CD14-positive monocyte (primary cell): ENCODE results near the gene PFN3. TPM values are rescaled to one million over a fixed set of nuclear protein-coding genes. Genes with fewer than 3 reads are reported as not detected.

ENCODE experiments used
- DNase-seq, 3 donors: peaks; one replicate each; pipeline ENCODE4 v3.0.0-alpha.2; 2011 to 2022
- H2AFZ ChIP-seq: 2 replicates; pipeline ENCODE4 v1.6.0; 2012; ENCODE audit warnings: mild to moderate bottlenecking, low read depth, low read length, inconsistent platforms; ENCODE audit not compliant: insufficient read depth, poor library complexity, severe bottlenecking
- H3K27ac ChIP-seq, 2 donors: 1 replicate in 1 of 2; 2 replicates in 1 of 2; pipeline ENCODE4 v1.5.1; 2012 to 2013; ENCODE audit warnings: low read length in 2 of 2, control low read depth in 1 of 2, inconsistent platforms in 1 of 2, low read depth in 1 of 2, mild to moderate bottlenecking in 1 of 2
- H3K27me3 ChIP-seq, 2 donors: one replicate each; pipeline versions ENCODE4 v1.6.0 to v1.6.1; 2011 to 2013; ENCODE audit warnings: low read length in 2 of 2; ENCODE audit not compliant: control insufficient read depth in 2 of 2, insufficient read depth in 2 of 2
- H3K36me3 ChIP-seq, 2 donors: replicated peaks in 1 of 2; 1 replicate in 1 of 2; 2 replicates in 1 of 2; pipeline versions ENCODE4 v1.5.1 to v1.6.1; 2012 to 2013; ENCODE audit warnings: low read length in 2 of 2, control low read depth in 1 of 2, inconsistent platforms in 1 of 2, mild to moderate bottlenecking in 1 of 2; ENCODE audit not compliant: insufficient read depth in 2 of 2, control insufficient read depth in 1 of 2
- H3K4me1 ChIP-seq, 2 donors: 1 replicate in 1 of 2; 2 replicates in 1 of 2; pipeline versions ENCODE4 v1.5.1 to v1.6.1; 2012 to 2013; ENCODE audit warnings: low read length in 2 of 2, control low read depth in 1 of 2, inconsistent platforms in 1 of 2, mild to moderate bottlenecking in 1 of 2, moderate library complexity in 1 of 2; ENCODE audit not compliant: insufficient read depth in 2 of 2, control insufficient read depth in 1 of 2
- H3K4me2 ChIP-seq: replicated peaks from 2 replicates; pipeline ENCODE3; 2012; ENCODE audit warnings: low read length, moderate library complexity, mild to moderate bottlenecking; ENCODE audit not compliant: poor library complexity, severe bottlenecking; ENCODE audit errors: extremely low read depth
- H3K4me3 ChIP-seq, 3 experiments: fragments of 200-600 bp in 1 of 3; sonication (generic) in 1 of 3; replicated peaks in 1 of 3; 1 replicate in 2 of 3; 2 replicates in 1 of 3; pipeline ENCODE4 v1.5.1; 2011 to 2013; ENCODE audit warnings: low read length in 3 of 3, mild to moderate bottlenecking in 3 of 3, control low read depth in 2 of 3, low read depth in 2 of 3, inconsistent platforms in 1 of 3, moderate library complexity in 1 of 3
- H3K79me2 ChIP-seq: 2 replicates; pipeline ENCODE4 v1.6.0; 2012; ENCODE audit warnings: mild to moderate bottlenecking, control low read depth, inconsistent platforms, low read length, moderate library complexity; ENCODE audit not compliant: insufficient read depth
- H3K9ac ChIP-seq: 2 replicates; pipeline ENCODE4 v1.6.0; 2017; ENCODE audit warnings: low read length, mild to moderate bottlenecking; ENCODE audit not compliant: insufficient read depth, poor library complexity, severe bottlenecking
- H3K9me3 ChIP-seq, 2 donors: replicated peaks in 1 of 2; 1 replicate in 1 of 2; 2 replicates in 1 of 2; pipeline versions ENCODE4 v1.5.1 to v1.6.1; 2012 to 2013; ENCODE audit warnings: low read length in 2 of 2, control low read depth in 1 of 2; ENCODE audit not compliant: control insufficient read depth in 1 of 2, insufficient read depth in 1 of 2
- H4K20me1 ChIP-seq: 2 replicates; pipeline ENCODE4 v1.6.0; 2012; ENCODE audit warnings: mild to moderate bottlenecking, low read length, control low read depth, moderate library complexity; ENCODE audit not compliant: insufficient read depth
- H3K27ac Mint-ChIP-seq, 7 donors: one replicate each; pipeline ENCODE4 v1.8.0; 2020; ENCODE audit warnings: mild to moderate bottlenecking in 7 of 7, mixed read lengths in 7 of 7, moderate library complexity in 6 of 7, inconsistent platforms in 2 of 7
- H3K27me3 Mint-ChIP-seq, 3 donors: one replicate each; pipeline ENCODE4 v1.8.0; 2021 to 2022; ENCODE audit warnings: low read depth in 3 of 3, mild to moderate bottlenecking in 3 of 3, mixed read lengths in 3 of 3, moderate library complexity in 3 of 3, inconsistent platforms in 1 of 3
- H3K36me3 Mint-ChIP-seq, 2 donors: one replicate each; pipeline ENCODE4 v1.8.0; 2020; ENCODE audit warnings: mixed read lengths in 2 of 2, inconsistent platforms in 1 of 2, mild to moderate bottlenecking in 1 of 2
- H3K4me1 Mint-ChIP-seq: one replicate; pipeline ENCODE4 v1.8.0; 2020; ENCODE audit warnings: mild to moderate bottlenecking, mixed read lengths
- H3K4me3 Mint-ChIP-seq, 2 donors: one replicate each; pipeline ENCODE4 v1.8.0; 2020; ENCODE audit warnings: mild to moderate bottlenecking in 2 of 2, mixed read lengths in 2 of 2, moderate library complexity in 1 of 2
- H3K9me3 Mint-ChIP-seq, 7 donors: one replicate each; pipeline ENCODE4 v1.8.0; 2020 to 2022; ENCODE audit warnings: mixed read lengths in 7 of 7, mild to moderate bottlenecking in 6 of 7, moderate library complexity in 6 of 7, inconsistent platforms in 2 of 7
- WGBS: methylation state at CpG from one replicate; pipeline ENCODE4 v1.1.5; 2013; ENCODE audit warnings: missing lambda C conversion rate; ENCODE audit not compliant: insufficient coverage; 5-methylcytosine and 5-hydroxymethylcytosine counted together
- intact Hi-C, 2 donors: fragments of 100-400 bp; cut with micrococcal nuclease; formaldehyde crosslinking; loops; one replicate each; pipeline versions ENCODE4 v1.15.0 to v1.15.1; 2023
- polyA plus RNA-seq, 3 donors: library from polyadenylated mRNA; depleted of rRNA in 1 of 3; unstranded in 2 of 3; stranded (reverse) in 1 of 3; fragments of 300-500 nt in 2 of 3; fragments of >200 nt in 1 of 3; fragmentation: Illumina TruSeq in 2 of 3; gene quantifications; 1 replicate in 2 of 3; 2 replicates in 1 of 3; pipeline ENCODE4 v1.2.3, GENCODE V29; 2012 to 2021
- TF ChIP-seq, protein P1 (sequence below): fragments of 200-600 bp; IDR thresholded peaks from one replicate; pipeline ENCODE4 v1.8.0; 2022; ENCODE audit warnings: antibody characterized with exemption, mild to moderate bottlenecking

PFN3 gene
- polyA plus RNA-seq, 3 donors, result not detected

DNA sequence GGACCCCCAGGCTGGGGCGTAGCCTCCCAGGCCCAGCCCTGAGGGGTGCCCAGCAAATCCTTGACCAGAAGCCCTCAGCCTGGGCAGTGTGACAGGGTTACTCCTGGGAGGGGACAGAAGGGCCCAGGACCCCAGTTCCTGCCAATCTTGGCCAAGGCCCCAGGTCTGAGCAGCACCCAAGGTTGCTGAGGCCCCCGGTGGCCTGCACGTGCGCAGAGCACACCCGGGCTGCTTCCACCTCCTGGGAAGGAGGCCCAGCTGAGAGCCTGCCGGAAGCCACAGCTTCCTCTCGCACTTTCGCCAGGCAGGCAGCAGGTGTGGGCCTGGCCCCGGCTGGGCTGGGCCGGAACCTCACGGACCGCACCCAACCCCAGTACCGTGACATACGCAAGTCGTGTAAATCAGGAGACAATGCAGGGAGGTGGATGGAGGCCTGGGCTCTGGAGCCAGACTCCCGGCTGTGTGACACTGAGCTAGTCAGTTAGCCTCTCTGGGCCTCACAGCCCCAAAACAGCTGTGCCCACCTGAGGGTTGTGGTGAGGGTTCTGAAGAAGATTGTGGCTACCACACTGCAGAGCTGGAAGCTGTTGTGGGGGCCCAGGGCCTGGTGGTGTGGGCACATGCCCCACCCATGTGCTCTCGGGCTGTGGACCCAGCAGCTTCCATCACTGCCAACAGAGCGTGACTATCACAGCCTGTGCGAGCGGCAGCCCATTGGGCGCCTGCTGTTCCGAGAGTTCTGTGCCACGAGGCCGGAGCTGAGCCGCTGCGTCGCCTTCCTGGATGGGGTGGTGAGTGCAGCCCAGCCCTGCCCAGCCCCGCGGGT, 31.1 kb upstream of the PFN3 start:
- Mint-ChIP-seq H3K9me3 (no peaks in the 10 kb centered on the region), H3K27ac (peak overlapping the region; percentile 78 to 100 (median 99)), H3K27me3 (no peaks in the 10 kb centered on the region), H3K4me3 (peak overlapping the region; percentile 57 to 70), H3K4me1 (peaks cover 50% of the 10 kb centered on the region), H3K36me3 (peaks cover 52 to 83% of the 10 kb centered on the region in 2 donors)
- Histone ChIP-seq H2AFZ (no peak overlapping the region), H3K9ac (peak overlapping the region; percentile 52), H3K4me3 (peak overlapping the region in 1 of 3 experiments; percentile 59), H3K4me2 (peak overlapping the region; percentile 69), H3K36me3 (peaks cover 60 to 67% of the 10 kb centered on the region in 2 donors), H4K20me1 (peaks cover 74% of the 10 kb centered on the region), H3K27ac (peak overlapping the region; percentile 98 to 100), H3K79me2 (peaks cover 88% of the 10 kb centered on the region), H3K4me1 (peaks cover 60 to 68% of the 10 kb centered on the region in 2 donors), H3K27me3 (no peaks in the 10 kb centered on the region), H3K9me3 (no peaks in the 10 kb centered on the region)
- TF ChIP-seq, protein P1, sequence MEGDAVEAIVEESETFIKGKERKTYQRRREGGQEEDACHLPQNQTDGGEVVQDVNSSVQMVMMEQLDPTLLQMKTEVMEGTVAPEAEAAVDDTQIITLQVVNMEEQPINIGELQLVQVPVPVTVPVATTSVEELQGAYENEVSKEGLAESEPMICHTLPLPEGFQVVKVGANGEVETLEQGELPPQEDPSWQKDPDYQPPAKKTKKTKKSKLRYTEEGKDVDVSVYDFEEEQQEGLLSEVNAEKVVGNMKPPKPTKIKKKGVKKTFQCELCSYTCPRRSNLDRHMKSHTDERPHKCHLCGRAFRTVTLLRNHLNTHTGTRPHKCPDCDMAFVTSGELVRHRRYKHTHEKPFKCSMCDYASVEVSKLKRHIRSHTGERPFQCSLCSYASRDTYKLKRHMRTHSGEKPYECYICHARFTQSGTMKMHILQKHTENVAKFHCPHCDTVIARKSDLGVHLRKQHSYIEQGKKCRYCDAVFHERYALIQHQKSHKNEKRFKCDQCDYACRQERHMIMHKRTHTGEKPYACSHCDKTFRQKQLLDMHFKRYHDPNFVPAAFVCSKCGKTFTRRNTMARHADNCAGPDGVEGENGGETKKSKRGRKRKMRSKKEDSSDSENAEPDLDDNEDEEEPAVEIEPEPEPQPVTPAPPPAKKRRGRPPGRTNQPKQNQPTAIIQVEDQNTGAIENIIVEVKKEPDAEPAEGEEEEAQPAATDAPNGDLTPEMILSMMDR, result no peak
- intact Hi-C loops, result loop anchor here in 1 of 2 donors (2.0 kb wide), 1 partner anchor 13 kb away; no protein-coding TSS in a partner anchor
- peak; percentile 61 to 70 (median 67) for DNase-seq
- WGBS, result 22% methylated on average over 25 of the region's 29 CpGs

DNA sequence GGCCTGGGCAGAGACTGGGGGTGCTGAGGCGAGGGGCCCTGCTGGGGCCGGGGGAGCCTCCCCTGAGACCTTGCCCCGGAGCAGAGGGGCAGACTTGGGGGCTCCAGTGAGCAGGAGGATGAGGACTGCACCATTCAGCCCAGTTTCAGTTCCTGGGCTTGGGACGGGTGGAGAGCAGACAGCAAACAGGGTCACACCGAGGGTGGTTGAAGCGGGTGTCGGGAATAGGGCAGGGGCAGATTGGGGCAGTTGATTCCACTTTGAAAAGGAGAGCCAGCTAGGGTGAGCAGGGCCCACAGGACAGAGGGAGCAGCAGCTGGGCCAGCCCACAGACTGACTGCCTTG, 30.5 kb upstream of the PFN3 start:
- H4K20me1 ChIP-seq, result peaks cover 68% of the 10 kb centered on the region
- H3K27ac Mint-ChIP-seq, result peak overlapping the region; percentile 99 to 100 (median 99)
- H3K9me3 Mint-ChIP-seq, result no peaks in the 10 kb centered on the region
- H3K4me2 ChIP-seq, result peak overlapping the region; percentile 69
- H2AFZ ChIP-seq, result no peak overlapping the region
- H3K27ac ChIP-seq, result peak overlapping the region; percentile 98 to 100
- WGBS, result 22% methylated on average over 7 of the region's 7 CpGs
- H3K79me2 ChIP-seq, result peaks cover 86% of the 10 kb centered on the region
- H3K9ac ChIP-seq, result peak overlapping the region; percentile 52
- peaks cover 50% of the 10 kb centered on the region for H3K4me1 Mint-ChIP-seq
- DNase-seq, result no peak
- peak overlapping the region in 2 of 3 experiments; percentile 3 to 59 for H3K4me3 ChIP-seq
- H3K4me3 Mint-ChIP-seq, result peak overlapping the region; percentile 57 to 70
- intact Hi-C loops, result loop anchor here in 1 of 2 donors (2.0 kb wide), 1 partner anchor 14 kb away; no protein-coding TSS in a partner anchor
- no peaks in the 10 kb centered on the region for H3K27me3 ChIP-seq
- TF ChIP-seq, protein P1, result no peak
- peaks cover 54 to 61% of the 10 kb centered on the region in 2 donors for H3K36me3 ChIP-seq
- peaks cover 48 to 78% of the 10 kb centered on the region in 2 donors for H3K36me3 Mint-ChIP-seq
- peaks cover 60 to 68% of the 10 kb centered on the region in 2 donors for H3K4me1 ChIP-seq
- no peaks in the 10 kb centered on the region for H3K9me3 ChIP-seq
- peaks cover 0 to 1% (median 0%) of the 10 kb centered on the region in 3 donors for H3K27me3 Mint-ChIP-seq
